Peyer's patch (tissue), 4 donors: ENCODE results near the gene TMOD1. TPM values are rescaled to one million over a fixed set of nuclear protein-coding genes. Genes with fewer than 3 reads are reported as not detected.

Experiments used
- DNase-seq, 3 donors: peaks; one replicate each; pipeline ENCODE4 v3.0.0-alpha.2; 2017 to 2019
- H3K27ac ChIP-seq, 4 donors: fragments of 200-600 bp; sonication (generic); one replicate each; pipeline ENCODE4 v1.5.1; 2016 to 2019
- H3K27me3 ChIP-seq, 2 donors: fragments of 200-600 bp; sonication (generic); one replicate each; pipeline ENCODE4 v1.5.1; 2019
- H3K36me3 ChIP-seq, 3 donors: fragments of 200-600 bp; sonication (generic); one replicate each; pipeline ENCODE4 v1.5.1; 2016 to 2019
- H3K4me1 ChIP-seq, 4 donors: fragments of 200-600 bp; sonication (generic); one replicate each; pipeline ENCODE4 v1.5.1; 2016 to 2019
- H3K4me3 ChIP-seq, 4 donors: fragments of 200-600 bp; sonication (generic); 1 replicate in 3 of 4; 2 replicates in 1 of 4; pipeline ENCODE4 v1.5.1; 2016 to 2019; ENCODE audit warnings: mild to moderate bottlenecking in 1 of 4
- H3K9me3 ChIP-seq, 4 donors: fragments of 200-600 bp; sonication (generic); one replicate each; pipeline ENCODE4 v1.5.1; 2016 to 2019; ENCODE audit warnings: mild to moderate bottlenecking in 1 of 4
- POLR2A ChIP-seq, 2 donors: fragments of 450-650 bp; IDR thresholded peaks; one replicate each; pipeline ENCODE4 v1.5.1; 2017; ENCODE audit warnings: antibody characterized with exemption in 2 of 2, mild to moderate bottlenecking in 2 of 2, moderate library complexity in 2 of 2
- total RNA-seq, 4 donors: library from RNA; depleted of rRNA; stranded (reverse); fragments of >200 nt; gene quantifications; one replicate each; pipeline ENCODE4 v1.1.0, GENCODE V29; 2016
- TF ChIP-seq, protein P1 (sequence below), 6 experiments: fragments of 450-650 bp in 4 of 6; fragments of 200-600 bp in 2 of 6; sonication (generic) in 1 of 6; IDR thresholded peaks; one replicate each; pipeline ENCODE4 v1.5.1; 2017 to 2019; ENCODE audit warnings: antibody characterized with exemption in 6 of 6, mild to moderate bottlenecking in 3 of 6, moderate library complexity in 1 of 6

TMOD1 gene
- total RNA-seq, 4 donors from 2014 or later = 2.6 to 15.7 (median 4.9) TPM

DNA sequence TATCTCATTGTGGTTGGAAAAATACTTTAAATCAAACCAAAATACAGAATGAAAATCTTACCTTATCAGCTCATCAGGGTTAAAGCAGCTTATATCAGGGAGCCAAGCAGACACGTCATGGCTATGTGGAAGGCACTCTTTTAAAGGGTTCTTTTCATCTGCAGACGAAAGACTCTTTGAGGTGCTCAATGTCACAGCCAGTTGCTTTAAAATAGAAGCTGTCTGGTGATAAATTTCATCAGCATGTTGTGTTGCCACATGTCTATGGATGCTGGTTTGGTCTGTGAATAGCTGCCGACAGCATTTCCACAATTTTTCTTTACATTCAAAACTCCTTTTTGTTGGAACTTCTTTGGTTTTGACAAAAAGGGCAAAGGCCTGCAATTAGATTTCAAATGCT lies 124.2 kb downstream of the TMOD1 start:
- Histone ChIP-seq H3K27me3 (no peaks in the 10 kb centered on the region), H3K4me1 (no peaks in the 10 kb centered on the region), H3K4me3 (no peak overlapping the region), H3K9me3 (no peaks in the 10 kb centered on the region), H3K36me3 (peaks cover 0 to 23% (median 0%) of the 10 kb centered on the region in 3 donors), H3K27ac (no peak overlapping the region)
- TF ChIP-seq, protein P1, sequence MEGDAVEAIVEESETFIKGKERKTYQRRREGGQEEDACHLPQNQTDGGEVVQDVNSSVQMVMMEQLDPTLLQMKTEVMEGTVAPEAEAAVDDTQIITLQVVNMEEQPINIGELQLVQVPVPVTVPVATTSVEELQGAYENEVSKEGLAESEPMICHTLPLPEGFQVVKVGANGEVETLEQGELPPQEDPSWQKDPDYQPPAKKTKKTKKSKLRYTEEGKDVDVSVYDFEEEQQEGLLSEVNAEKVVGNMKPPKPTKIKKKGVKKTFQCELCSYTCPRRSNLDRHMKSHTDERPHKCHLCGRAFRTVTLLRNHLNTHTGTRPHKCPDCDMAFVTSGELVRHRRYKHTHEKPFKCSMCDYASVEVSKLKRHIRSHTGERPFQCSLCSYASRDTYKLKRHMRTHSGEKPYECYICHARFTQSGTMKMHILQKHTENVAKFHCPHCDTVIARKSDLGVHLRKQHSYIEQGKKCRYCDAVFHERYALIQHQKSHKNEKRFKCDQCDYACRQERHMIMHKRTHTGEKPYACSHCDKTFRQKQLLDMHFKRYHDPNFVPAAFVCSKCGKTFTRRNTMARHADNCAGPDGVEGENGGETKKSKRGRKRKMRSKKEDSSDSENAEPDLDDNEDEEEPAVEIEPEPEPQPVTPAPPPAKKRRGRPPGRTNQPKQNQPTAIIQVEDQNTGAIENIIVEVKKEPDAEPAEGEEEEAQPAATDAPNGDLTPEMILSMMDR (IDR thresholded peaks at IDR 0.05) = no peak
- DNase-seq = no peak

DNA sequence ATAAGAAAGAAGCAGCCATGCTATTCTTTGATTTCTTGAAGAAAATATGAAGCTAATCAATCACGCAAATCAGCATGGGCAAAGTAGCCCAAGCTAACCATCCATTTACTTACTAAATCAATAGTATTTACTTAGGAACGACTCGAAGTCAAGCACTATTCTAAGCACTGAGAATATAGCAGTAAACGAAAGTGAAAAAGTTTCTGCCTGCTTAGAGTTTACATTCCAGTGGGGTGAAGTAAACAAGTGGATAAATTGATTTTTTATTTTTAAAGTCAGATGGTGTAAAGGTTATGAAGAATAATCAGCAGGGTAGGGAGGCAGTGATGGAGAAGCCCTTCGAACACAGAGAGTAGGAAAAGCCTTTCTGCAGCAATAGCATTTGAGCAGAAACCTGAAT lies 126.2 kb downstream of the TMOD1 start:
- no peak for TF ChIP-seq POLR2A (IDR thresholded peaks at IDR 0.05)
- Histone ChIP-seq H3K4me3 (no peak overlapping the region), H3K27me3 (no peaks in the 10 kb centered on the region), H3K4me1 (peaks cover 0 to 12% (median 0%) of the 10 kb centered on the region in 4 donors), H3K36me3 (peaks cover 0 to 16% (median 0%) of the 10 kb centered on the region in 3 donors), H3K9me3 (no peaks in the 10 kb centered on the region), H3K27ac (peak overlapping the region in 2 of 4 donors; percentile 2 to 40)
- no peak for DNase-seq

DNA sequence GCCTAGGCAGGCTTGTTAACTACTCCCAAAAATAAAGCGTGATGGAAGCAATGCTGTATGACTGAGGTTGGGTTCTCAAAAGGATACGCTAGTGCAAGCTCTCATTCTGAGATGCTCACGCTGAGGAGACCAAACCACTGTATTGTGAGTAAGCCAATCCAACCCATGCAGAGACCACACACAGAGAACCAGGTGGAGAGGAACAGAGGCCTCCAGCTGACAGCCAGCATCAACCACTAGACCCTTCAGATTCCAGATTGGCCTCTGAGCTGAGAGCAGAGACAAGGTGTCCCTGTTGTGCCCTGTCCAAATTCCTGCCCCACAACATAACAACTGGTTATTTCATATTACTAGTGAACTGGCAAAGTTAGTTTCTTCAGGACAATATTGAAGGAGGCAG lies 127.2 kb downstream of the TMOD1 start:
- H3K9me3 ChIP-seq = no peaks in the 10 kb centered on the region
- DNase-seq = no peak
- H3K27me3 ChIP-seq = no peaks in the 10 kb centered on the region
- no peak overlapping the region for H3K27ac ChIP-seq
- H3K4me1 ChIP-seq = peaks cover 0 to 12% (median 0%) of the 10 kb centered on the region in 4 donors
- peaks cover 0 to 11% (median 0%) of the 10 kb centered on the region in 3 donors for H3K36me3 ChIP-seq
- no peak for TF ChIP-seq POLR2A (IDR thresholded peaks at IDR 0.05)
- no peak overlapping the region for H3K4me3 ChIP-seq

GRCh38 chr9:97629156-97629555 lies 127.7 kb downstream of the TMOD1 start:
- H3K27ac ChIP-seq = no peak overlapping the region
- peaks cover 0 to 12% (median 0%) of the 10 kb centered on the region in 4 donors for H3K4me1 ChIP-seq
- no peak overlapping the region for H3K4me3 ChIP-seq
- no peak for TF ChIP-seq POLR2A (IDR thresholded peaks at IDR 0.05)
- TF ChIP-seq, protein P1 (IDR thresholded peaks at IDR 0.05) = no peak
- H3K36me3 ChIP-seq = peaks cover 0 to 11% (median 0%) of the 10 kb centered on the region in 3 donors
- H3K9me3 ChIP-seq = no peaks in the 10 kb centered on the region
- no peaks in the 10 kb centered on the region for H3K27me3 ChIP-seq
- no peak for DNase-seq

DNA sequence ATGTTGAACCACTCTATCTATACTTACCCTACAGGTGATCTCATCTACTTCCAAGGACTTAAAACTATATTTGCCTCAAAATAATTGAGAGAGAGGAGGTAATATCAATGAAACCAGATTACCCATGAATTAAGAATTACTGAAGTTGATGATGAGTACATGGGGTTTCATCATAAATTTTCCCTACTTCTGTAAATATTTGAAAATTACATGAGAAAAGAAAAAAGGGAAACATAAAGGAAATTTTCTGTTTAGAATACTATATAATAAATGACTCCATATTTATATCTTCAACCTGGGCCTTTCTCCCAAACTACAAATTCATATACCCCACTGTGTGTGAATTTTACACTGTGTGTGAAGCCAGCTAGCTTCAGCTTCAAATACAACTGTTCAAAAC lies 129.1 kb downstream of the TMOD1 start:
- peaks cover 0 to 23% (median 0%) of the 10 kb centered on the region in 4 donors for H3K4me1 ChIP-seq
- H3K27ac ChIP-seq = no peak overlapping the region
- no peak for TF ChIP-seq POLR2A (IDR thresholded peaks at IDR 0.05)
- TF ChIP-seq, protein P1 (IDR thresholded peaks at IDR 0.05) = no peak
- H3K36me3 ChIP-seq = peaks cover 0 to 3% (median 0%) of the 10 kb centered on the region in 3 donors
- no peaks in the 10 kb centered on the region for H3K27me3 ChIP-seq
- no peaks in the 10 kb centered on the region for H3K9me3 ChIP-seq
- DNase-seq = no peak
- H3K4me3 ChIP-seq = no peak overlapping the region

- H3K9me3 ChIP-seq = no peaks in the 10 kb centered on the region
- H3K4me1 ChIP-seq = peaks cover 0 to 38% (median 0%) of the 10 kb centered on the region in 4 donors
Measured at GRCh38 chr9:97632248-97632984, 130.9 kb downstream of the TMOD1 start.

More at GRCh38 chr9:97632248-97632984, 130.9 kb downstream of the TMOD1 start:
- Histone ChIP-seq H3K27me3 (no peaks in the 10 kb centered on the region), H3K36me3 (no peaks in the 10 kb centered on the region), H3K27ac (peak overlapping the region; percentile 93 to 99 (median 94)), H3K4me3 (peak overlapping the region; percentile 61 to 97 (median 84))
- TF ChIP-seq, protein P1 (IDR thresholded peaks at IDR 0.05) = no peak
- no peak for TF ChIP-seq POLR2A (IDR thresholded peaks at IDR 0.05)
- DNase-seq = peak; percentile 23 to 65 (median 63)
